Fibroblast of lung (primary cell): ENCODE results near the gene UBE2QL1. TPM values are rescaled to one million over a fixed set of nuclear protein-coding genes. Genes with fewer than 3 reads are reported as not detected.

Experiments
- DNase-seq, 2 donors: peaks; one replicate each; pipeline versions ENCODE4 v3.0.0 to v3.0.0-alpha.2; 2010; ENCODE audit warnings: low read depth in 2 of 2
- H2AFZ ChIP-seq: 2 replicates; pipeline ENCODE4 v1.5.1; 2012; ENCODE audit warnings: low read length, control low read depth, inconsistent platforms
- H3K27ac ChIP-seq: 2 replicates; pipeline ENCODE4 v1.5.1; 2011; ENCODE audit warnings: low read length, control low read depth; ENCODE audit not compliant: insufficient read depth
- H3K27me3 ChIP-seq: 2 replicates; pipeline ENCODE4 v1.5.1; 2011; ENCODE audit warnings: mild to moderate bottlenecking, low read length; ENCODE audit not compliant: control insufficient read depth, insufficient read depth
- H3K36me3 ChIP-seq: 2 replicates; pipeline ENCODE4 v1.5.1; 2011; ENCODE audit warnings: low read length; ENCODE audit not compliant: control insufficient read depth, insufficient read depth
- H3K4me1 ChIP-seq: 2 replicates; pipeline ENCODE4 v1.5.1; 2011; ENCODE audit warnings: low read length; ENCODE audit not compliant: control insufficient read depth, insufficient read depth; ENCODE audit errors: extremely low read depth
- H3K4me2 ChIP-seq: 2 replicates; pipeline ENCODE4 v1.5.1; 2011; ENCODE audit warnings: low read length, control low read depth; ENCODE audit not compliant: insufficient read depth; ENCODE audit errors: extremely low read depth
- H3K4me3 ChIP-seq, 4 experiments: fragments of 200-600 bp in 1 of 4; sonication (generic) in 1 of 4; replicated peaks in 1 of 4; 2 replicates each; pipeline ENCODE4 v1.5.1; 2011 to 2016; ENCODE audit warnings: low read length in 4 of 4, low read depth in 3 of 4, mild to moderate bottlenecking in 3 of 4, control low read depth in 2 of 4, inconsistent platforms in 1 of 4, mixed read lengths in 1 of 4; ENCODE audit not compliant: insufficient read depth in 1 of 4; ENCODE audit errors: control extremely low read depth in 1 of 4
- H3K79me2 ChIP-seq: 2 replicates; pipeline ENCODE4 v1.5.1; 2012; ENCODE audit warnings: mild to moderate bottlenecking, low read length, inconsistent platforms; ENCODE audit not compliant: control insufficient read depth, insufficient read depth
- H3K9ac ChIP-seq: 2 replicates; pipeline ENCODE4 v1.5.1; 2011; ENCODE audit warnings: mild to moderate bottlenecking, low read length, control low read depth; ENCODE audit not compliant: insufficient read depth
- H3K9me3 ChIP-seq: 2 replicates; pipeline ENCODE4 v1.5.1; 2012; ENCODE audit warnings: low read depth, low read length; ENCODE audit not compliant: control insufficient read depth, insufficient read depth
- H4K20me1 ChIP-seq: 2 replicates; pipeline ENCODE4 v1.5.1; 2011; ENCODE audit warnings: low read length; ENCODE audit not compliant: control insufficient read depth, insufficient read depth; ENCODE audit errors: extremely low read depth
- EZH2 ChIP-seq: IDR thresholded peaks from 2 replicates; pipeline ENCODE4 v1.5.1; 2012; ENCODE audit warnings: low read length, control low read depth, mild to moderate bottlenecking; ENCODE audit errors: missing control alignments
- polyA plus RNA-seq, 2 donors: library from polyadenylated mRNA; depleted of rRNA in 1 of 2; stranded (reverse) in 1 of 2; unstranded in 1 of 2; fragments of >200 nt; gene quantifications; 2 replicates each; pipeline ENCODE4 v1.2.1, GENCODE V29; 2011 to 2012; ENCODE audit warnings: missing spikeins in 1 of 2
- total RNA-seq: library from RNA; depleted of rRNA; stranded (reverse); fragments of >200 nt; gene quantifications from 2 replicates; pipeline ENCODE4 v1.2.1, GENCODE V29; 2014
- TF ChIP-seq, protein P1 (sequence below), 2 donors: IDR thresholded peaks in 1 of 2; conservative IDR thresholded peaks in 1 of 2; 1 replicate in 1 of 2; 2 replicates in 1 of 2; pipeline ENCODE4 v1.5.1; 2011 to 2012; ENCODE audit warnings: low read length in 2 of 2, control low read depth in 1 of 2, inconsistent platforms in 1 of 2, low read depth in 1 of 2, mild to moderate bottlenecking in 1 of 2

UBE2QL1 gene
- total and polyA plus RNA-seq, 2 donors (not counting 1 experiment from before 2014, with no cell fraction given) = not detected

DNA sequence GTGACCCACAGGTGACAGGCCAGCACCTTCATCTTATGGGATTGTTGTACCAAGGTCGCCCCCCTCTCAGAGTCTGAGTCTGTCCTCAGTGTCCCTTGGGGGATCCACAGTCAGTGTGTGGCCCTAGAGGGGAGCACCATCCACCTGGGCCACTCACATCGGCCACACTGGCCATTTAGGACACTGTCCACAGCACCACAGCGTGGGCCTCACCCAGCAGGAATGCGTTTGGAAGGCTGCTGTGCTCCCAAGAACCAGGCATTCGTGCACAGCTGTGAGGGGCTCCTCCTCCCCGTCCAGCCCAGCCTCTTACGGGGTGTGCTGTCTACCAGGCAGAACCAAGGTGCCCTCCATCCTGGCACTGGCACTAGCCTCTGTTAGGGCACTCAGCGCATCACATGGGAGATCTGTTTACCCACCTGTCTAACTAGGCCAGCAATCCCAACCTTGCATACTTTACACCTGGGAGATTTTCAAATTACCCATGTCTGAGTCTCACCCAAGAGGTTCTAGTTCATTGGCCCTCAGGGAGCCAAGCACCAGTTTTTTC, 24.5 kb upstream of the UBE2QL1 start:
- Histone ChIP-seq H3K9me3 (no peaks in the 10 kb centered on the region), H3K4me3 (no peak overlapping the region)

DNA sequence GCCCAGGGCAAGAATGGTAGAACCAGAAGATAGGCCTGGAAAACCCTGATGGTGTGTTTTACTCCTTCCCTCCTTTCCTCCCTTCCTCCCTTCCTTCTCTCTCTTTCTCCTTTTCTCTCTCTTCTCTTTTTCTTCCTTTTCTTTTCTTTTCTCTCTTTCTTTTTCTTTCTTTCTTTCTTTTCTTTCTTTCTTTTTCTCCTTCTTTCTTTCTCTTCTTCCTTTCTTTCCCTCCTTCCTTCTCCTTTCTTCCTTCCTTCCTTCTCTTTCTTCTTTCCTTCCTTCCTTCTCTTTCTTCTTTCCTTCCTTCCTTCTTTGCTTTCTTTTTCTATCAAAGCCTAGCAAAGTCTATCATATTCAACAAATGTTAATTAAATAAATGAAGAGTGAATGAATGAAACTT, 24.0 kb upstream of the UBE2QL1 start:
- Histone ChIP-seq H3K27me3 (no peaks in the 10 kb centered on the region), H3K4me3 (no peak overlapping the region), H3K4me2 (no peak overlapping the region), H2AFZ (no peak overlapping the region), H3K79me2 (no peaks in the 10 kb centered on the region), H3K36me3 (no peaks in the 10 kb centered on the region), H3K4me1 (no peaks in the 10 kb centered on the region), H3K9ac (no peak overlapping the region), H4K20me1 (no peaks in the 10 kb centered on the region), H3K27ac (no peak overlapping the region), H3K9me3 (no peaks in the 10 kb centered on the region)
- no peak for DNase-seq
- no peak for TF ChIP-seq EZH2
- TF ChIP-seq, protein P1, sequence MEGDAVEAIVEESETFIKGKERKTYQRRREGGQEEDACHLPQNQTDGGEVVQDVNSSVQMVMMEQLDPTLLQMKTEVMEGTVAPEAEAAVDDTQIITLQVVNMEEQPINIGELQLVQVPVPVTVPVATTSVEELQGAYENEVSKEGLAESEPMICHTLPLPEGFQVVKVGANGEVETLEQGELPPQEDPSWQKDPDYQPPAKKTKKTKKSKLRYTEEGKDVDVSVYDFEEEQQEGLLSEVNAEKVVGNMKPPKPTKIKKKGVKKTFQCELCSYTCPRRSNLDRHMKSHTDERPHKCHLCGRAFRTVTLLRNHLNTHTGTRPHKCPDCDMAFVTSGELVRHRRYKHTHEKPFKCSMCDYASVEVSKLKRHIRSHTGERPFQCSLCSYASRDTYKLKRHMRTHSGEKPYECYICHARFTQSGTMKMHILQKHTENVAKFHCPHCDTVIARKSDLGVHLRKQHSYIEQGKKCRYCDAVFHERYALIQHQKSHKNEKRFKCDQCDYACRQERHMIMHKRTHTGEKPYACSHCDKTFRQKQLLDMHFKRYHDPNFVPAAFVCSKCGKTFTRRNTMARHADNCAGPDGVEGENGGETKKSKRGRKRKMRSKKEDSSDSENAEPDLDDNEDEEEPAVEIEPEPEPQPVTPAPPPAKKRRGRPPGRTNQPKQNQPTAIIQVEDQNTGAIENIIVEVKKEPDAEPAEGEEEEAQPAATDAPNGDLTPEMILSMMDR (conservative IDR thresholded peaks at IDR 0.05 in 1 of 2, IDR thresholded peaks at IDR 0.05 in 1 of 2; ENCODE audit: low read depth in 1 of 2, low read length in 2 of 2) = no peak

More for the DNA sequence above, 24.5 kb upstream of the UBE2QL1 start:
- no peaks in the 10 kb centered on the region for H3K27me3 ChIP-seq
- no peak for TF ChIP-seq EZH2
- TF ChIP-seq, protein P1 (conservative IDR thresholded peaks at IDR 0.05 in 1 of 2, IDR thresholded peaks at IDR 0.05 in 1 of 2; ENCODE audit: low read depth in 1 of 2, low read length in 2 of 2) = no peak
- H3K36me3 ChIP-seq = no peaks in the 10 kb centered on the region
- no peak overlapping the region for H3K9ac ChIP-seq
- no peak overlapping the region for H3K4me2 ChIP-seq
- no peaks in the 10 kb centered on the region for H3K79me2 ChIP-seq
- no peak for DNase-seq
- H3K4me1 ChIP-seq = no peaks in the 10 kb centered on the region
- no peak overlapping the region for H2AFZ ChIP-seq
- H4K20me1 ChIP-seq = no peaks in the 10 kb centered on the region
- H3K27ac ChIP-seq = no peak overlapping the region

DNA sequence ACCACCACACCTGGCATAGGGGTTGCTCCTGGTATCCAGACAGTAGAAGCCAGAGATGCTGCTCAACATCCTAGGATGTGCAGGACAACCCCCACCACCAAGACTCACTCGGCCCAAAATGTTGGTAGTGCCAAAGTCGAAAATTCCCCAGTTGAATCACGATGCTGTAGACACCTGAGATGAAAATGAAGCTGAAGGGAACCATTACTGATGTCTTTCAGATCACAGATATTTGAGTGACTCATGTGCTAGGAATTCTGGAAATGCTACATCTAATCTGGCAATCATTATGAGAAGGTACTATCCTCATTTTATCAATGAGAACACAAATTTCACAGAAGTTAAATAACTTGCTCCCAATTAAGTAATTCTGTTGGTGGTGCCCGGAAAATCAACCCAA, 21.0 kb upstream of the UBE2QL1 start:
- TF ChIP-seq, protein P1 (conservative IDR thresholded peaks at IDR 0.05 in 1 of 2, IDR thresholded peaks at IDR 0.05 in 1 of 2; ENCODE audit: low read depth in 1 of 2, low read length in 2 of 2) = no peak
- TF ChIP-seq EZH2 = no peak
- no peak for DNase-seq
- no peaks in the 10 kb centered on the region for H3K9me3 ChIP-seq
- H3K79me2 ChIP-seq = no peaks in the 10 kb centered on the region
- H3K4me3 ChIP-seq = no peak overlapping the region
- no peaks in the 10 kb centered on the region for H3K27me3 ChIP-seq
- no peak overlapping the region for H2AFZ ChIP-seq
- no peak overlapping the region for H3K4me2 ChIP-seq
- H3K36me3 ChIP-seq = no peaks in the 10 kb centered on the region
- no peak overlapping the region for H3K27ac ChIP-seq
- H3K4me1 ChIP-seq = no peaks in the 10 kb centered on the region
- H3K9ac ChIP-seq = no peak overlapping the region
- no peaks in the 10 kb centered on the region for H4K20me1 ChIP-seq
